Mucosa of stomach (tissue), 1 donor: ENCODE results near the gene TRPM3.

Source experiments
- H3K27me3 ChIP-seq: one replicate; pipeline ENCODE4 v1.7.0; 2013; ENCODE audit warnings: mild to moderate bottlenecking, low read length; ENCODE audit not compliant: control insufficient read depth, insufficient read depth
- H3K36me3 ChIP-seq: one replicate; pipeline ENCODE4 v1.7.0; 2013; ENCODE audit warnings: low read length; ENCODE audit not compliant: control insufficient read depth, insufficient read depth
- H3K4me1 ChIP-seq: one replicate; pipeline ENCODE4 v1.7.0; 2013; ENCODE audit warnings: mild to moderate bottlenecking, low read length; ENCODE audit not compliant: control insufficient read depth, insufficient read depth
- H3K4me3 ChIP-seq: one replicate; pipeline ENCODE4 v1.7.0; 2013; ENCODE audit warnings: low read length
- H3K9ac ChIP-seq: one replicate; pipeline ENCODE4 v1.7.0; 2013; ENCODE audit warnings: mild to moderate bottlenecking, low read length, moderate library complexity
- H3K9me3 ChIP-seq: one replicate; pipeline ENCODE4 v1.7.0; 2013; ENCODE audit warnings: mild to moderate bottlenecking, low read length, moderate library complexity; ENCODE audit not compliant: control insufficient read depth
- donor health status: Pancreatic carcinoma.

TRPM3 gene

GRCh38 chr9:70832492-70832891 lies 288.9 kb downstream of the TRPM3 start:
- H3K9ac ChIP-seq: no peak overlapping the region
- no peaks in the 10 kb centered on the region for H3K4me1 ChIP-seq
- no peaks in the 10 kb centered on the region for H3K9me3 ChIP-seq
- H3K36me3 ChIP-seq: no peaks in the 10 kb centered on the region
- H3K27me3 ChIP-seq: no peaks in the 10 kb centered on the region
- no peak overlapping the region for H3K4me3 ChIP-seq

- Histone ChIP-seq H3K4me3 (no peak overlapping the region), H3K9ac (no peak overlapping the region), H3K36me3 (no peaks in the 10 kb centered on the region), H3K4me1 (no peaks in the 10 kb centered on the region), H3K27me3 (no peaks in the 10 kb centered on the region), H3K9me3 (no peaks in the 10 kb centered on the region)
Measured at GRCh38 chr9:70830618-70831017, 290.8 kb downstream of the TRPM3 start.

- Histone ChIP-seq H3K4me1 (no peaks in the 10 kb centered on the region), H3K4me3 (no peak overlapping the region), H3K9ac (no peak overlapping the region), H3K9me3 (no peaks in the 10 kb centered on the region), H3K36me3 (no peaks in the 10 kb centered on the region), H3K27me3 (no peaks in the 10 kb centered on the region)
Measured at GRCh38 chr9:70829591-70830265, 291.7 kb downstream of the TRPM3 start.

- H3K27me3 ChIP-seq: no peaks in the 10 kb centered on the region
- H3K4me1 ChIP-seq: no peaks in the 10 kb centered on the region
- no peaks in the 10 kb centered on the region for H3K9me3 ChIP-seq
- no peak overlapping the region for H3K9ac ChIP-seq
- H3K4me3 ChIP-seq: no peak overlapping the region
- no peaks in the 10 kb centered on the region for H3K36me3 ChIP-seq
Measured at GRCh38 chr9:70826562-70826961, 294.9 kb downstream of the TRPM3 start.

GRCh38 chr9:70823284-70823683 lies 298.1 kb downstream of the TRPM3 start:
- Histone ChIP-seq H3K9ac (no peak overlapping the region), H3K9me3 (no peaks in the 10 kb centered on the region), H3K36me3 (no peaks in the 10 kb centered on the region), H3K4me3 (no peak overlapping the region), H3K4me1 (no peaks in the 10 kb centered on the region), H3K27me3 (no peaks in the 10 kb centered on the region)

- Histone ChIP-seq H3K9me3 (no peaks in the 10 kb centered on the region), H3K36me3 (no peaks in the 10 kb centered on the region), H3K4me3 (no peak overlapping the region), H3K9ac (no peak overlapping the region), H3K27me3 (no peaks in the 10 kb centered on the region), H3K4me1 (no peaks in the 10 kb centered on the region)
Measured at GRCh38 chr9:70817311-70817710, 304.1 kb downstream of the TRPM3 start.

- H3K4me1 ChIP-seq: no peaks in the 10 kb centered on the region
- no peaks in the 10 kb centered on the region for H3K27me3 ChIP-seq
Measured at GRCh38 chr9:70816891-70817290, 304.5 kb downstream of the TRPM3 start.

GRCh38 chr9:70816316-70816715 lies 305.1 kb downstream of the TRPM3 start:
- Histone ChIP-seq H3K27me3 (no peaks in the 10 kb centered on the region), H3K4me1 (no peaks in the 10 kb centered on the region), H3K4me3 (no peak overlapping the region), H3K9ac (no peak overlapping the region), H3K9me3 (no peaks in the 10 kb centered on the region), H3K36me3 (no peaks in the 10 kb centered on the region)

More at GRCh38 chr9:70816891-70817290, 304.5 kb downstream of the TRPM3 start:
- H3K9ac ChIP-seq: no peak overlapping the region
- H3K9me3 ChIP-seq: no peaks in the 10 kb centered on the region
- no peak overlapping the region for H3K4me3 ChIP-seq
- no peaks in the 10 kb centered on the region for H3K36me3 ChIP-seq

- Histone ChIP-seq H3K27me3 (no peaks in the 10 kb centered on the region), H3K9me3 (no peaks in the 10 kb centered on the region), H3K4me1 (no peaks in the 10 kb centered on the region), H3K36me3 (no peaks in the 10 kb centered on the region), H3K9ac (no peak overlapping the region), H3K4me3 (no peak overlapping the region)
Measured at GRCh38 chr9:70814597-70814996, 306.8 kb downstream of the TRPM3 start.

GRCh38 chr9:70813141-70813540 lies 308.3 kb downstream of the TRPM3 start:
- Histone ChIP-seq H3K36me3 (no peaks in the 10 kb centered on the region), H3K4me3 (no peak overlapping the region), H3K27me3 (no peaks in the 10 kb centered on the region)

GRCh38 chr9:70811638-70812037 lies 309.8 kb downstream of the TRPM3 start:
- H3K9me3 ChIP-seq: no peaks in the 10 kb centered on the region
- no peaks in the 10 kb centered on the region for H3K4me1 ChIP-seq
- no peaks in the 10 kb centered on the region for H3K27me3 ChIP-seq
- H3K4me3 ChIP-seq: no peak overlapping the region
- no peaks in the 10 kb centered on the region for H3K36me3 ChIP-seq
- H3K9ac ChIP-seq: no peak overlapping the region

More at GRCh38 chr9:70813141-70813540, 308.3 kb downstream of the TRPM3 start:
- Histone ChIP-seq H3K4me1 (no peaks in the 10 kb centered on the region), H3K9ac (no peak overlapping the region), H3K9me3 (no peaks in the 10 kb centered on the region)

GRCh38 chr9:70806875-70807274 lies 314.5 kb downstream of the TRPM3 start:
- no peaks in the 10 kb centered on the region for H3K36me3 ChIP-seq
- H3K4me3 ChIP-seq: no peak overlapping the region

GRCh38 chr9:70805949-70806348 lies 315.5 kb downstream of the TRPM3 start:
- H3K9me3 ChIP-seq: no peaks in the 10 kb centered on the region
- no peaks in the 10 kb centered on the region for H3K4me1 ChIP-seq
- H3K9ac ChIP-seq: no peak overlapping the region
- no peaks in the 10 kb centered on the region for H3K27me3 ChIP-seq
- H3K4me3 ChIP-seq: no peak overlapping the region
- H3K36me3 ChIP-seq: no peaks in the 10 kb centered on the region

More at GRCh38 chr9:70806875-70807274, 314.5 kb downstream of the TRPM3 start:
- H3K27me3 ChIP-seq: no peaks in the 10 kb centered on the region
- H3K9me3 ChIP-seq: no peaks in the 10 kb centered on the region
- H3K4me1 ChIP-seq: no peaks in the 10 kb centered on the region
- no peak overlapping the region for H3K9ac ChIP-seq
